Activated CD8-positive, alpha-beta memory T cell treated with anti-CD3 and anti-CD28 coated beads for 1 hour (primary cell): Measurements from ENCODE around the gene CUL7.

Experiments used
- DNase-seq, 2 donors: peaks; one replicate each; pipeline ENCODE4 v3.0.0-alpha.2; 2020; ENCODE audit warnings: low read depth in 1 of 2; ENCODE audit errors: extremely low read depth in 1 of 2

The CUL7 gene

GRCh38 chr6:43077981-43078511, 24.4 kb upstream of the CUL7 start:
- DNase-seq: no peak

- DNase-seq: no peak
These were observed 23.7 kb upstream of the CUL7 start for GRCh38 chr6:43077333-43077809.

GRCh38 chr6:43076464-43077332, 23.0 kb upstream of the CUL7 start:
- no peak for DNase-seq

GRCh38 chr6:43075670-43076463, 22.2 kb upstream of the CUL7 start, which contains the start of gene PTK7:
Gene PTK7 (plus strand): TSS chr6:43076314. CDS start chr6:43076489, 175 bp downstream.
- DNase-seq: no peak

- no peak for DNase-seq
These were observed 21.4 kb upstream of the CUL7 start for GRCh38 chr6:43074847-43075669.

GRCh38 chr6:43070028-43070632, 16.5 kb upstream of the CUL7 start:
- no peak for DNase-seq

- DNase-seq: no peak
These were observed 9.2 kb upstream of the CUL7 start for GRCh38 chr6:43062818-43063217.

- no peak for DNase-seq
These were observed 8.2 kb upstream of the CUL7 start for GRCh38 chr6:43061861-43062260.

GRCh38 chr6:43060755-43061633, 7.3 kb upstream of the CUL7 start:
- no peak for DNase-seq

- DNase-seq: no peak
These were observed 6.5 kb upstream of the CUL7 start for GRCh38 chr6:43060034-43060754.

GRCh38 chr6:43059168-43060033, 5.8 kb upstream of the CUL7 start, which contains the start of the genes KLC4 and MRPL2:
Gene KLC4 (plus strand): TSS chr6:43059631. CDS start chr6:43061336, 1,705 bp downstream.
Gene MRPL2 (minus strand): TSS chr6:43059434. CDS start chr6:43059381, 53 bp downstream.
- DNase-seq: peak; percentile 94 to 95

- DNase-seq: no peak
These were observed 4.9 kb upstream of the CUL7 start for GRCh38 chr6:43058531-43058930.

- DNase-seq: no peak
These were observed 2.3 kb upstream of the CUL7 start for GRCh38 chr6:43055966-43056365.

- DNase-seq: no peak
These were observed 724 bp upstream of the CUL7 start for GRCh38 chr6:43054206-43054943.

- DNase-seq: no peak
These were observed 658 bp downstream of the CUL7 start for GRCh38 chr6:43052842-43053544.

- no peak for DNase-seq
These were observed 1.3 kb downstream of the CUL7 start for GRCh38 chr6:43052225-43052841.
